GM12878 (cell line): ENCODE results near the gene THRA. TPM values are rescaled to one million over a fixed set of nuclear protein-coding genes. Genes with fewer than 3 reads are reported as not detected.

ENCODE experiments used
- BMI1 ChIP-seq: fragments of 450-650 bp; IDR thresholded peaks from 2 replicates; pipeline ENCODE4 v1.6.1; 2016; ENCODE audit warnings: mild to moderate bottlenecking, moderate library complexity, borderline replicate concordance
- BRCA1 ChIP-seq: IDR thresholded peaks from 2 replicates; pipeline ENCODE4 v1.6.1; 2011; ENCODE audit warnings: low read depth, low read length, improper control_type of control experiment
- E4F1 ChIP-seq: fragments of 450-650 bp; IDR thresholded peaks from 2 replicates; pipeline ENCODE4 v1.6.1; 2018; ENCODE audit warnings: borderline replicate concordance, mild to moderate bottlenecking; ENCODE audit not compliant: partially characterized antibody
- ELK1 ChIP-seq: IDR thresholded peaks from 2 replicates; pipeline ENCODE4 v1.6.1; 2012; ENCODE audit warnings: low read depth, low read length, improper control_type of control experiment
- GABPA ChIP-seq: IDR thresholded peaks from 2 replicates; pipeline ENCODE4 v1.6.1; 2014; ENCODE audit warnings: antibody characterized with exemption, low read depth, mild to moderate bottlenecking, inconsistent platforms
- HDAC2 ChIP-seq: fragments of 200-600 bp; sonication (generic); IDR thresholded peaks from 2 replicates; pipeline ENCODE4 v1.6.1; 2017
- IRF3 ChIP-seq: fragments of 450-650 bp; IDR thresholded peaks from 2 replicates; pipeline ENCODE4 v1.6.1; 2014; ENCODE audit warnings: mild to moderate bottlenecking
- IRF4 ChIP-seq: IDR thresholded peaks from 2 replicates; pipeline ENCODE4 v1.6.1; 2011; ENCODE audit warnings: low read depth, low read length
- KDM1A ChIP-seq: fragments of 200-600 bp; sonication (generic); IDR thresholded peaks from 2 replicates; pipeline ENCODE4 v1.6.1; 2016; ENCODE audit warnings: borderline replicate concordance
- MXI1 ChIP-seq: fragments of 150-350 bp; IDR thresholded peaks from 2 replicates; pipeline ENCODE4 v1.6.1; 2011; ENCODE audit warnings: low read depth, mild to moderate bottlenecking, inconsistent platforms, low read length, improper control_type of control experiment
- MYB ChIP-seq: fragments of 150-350 bp; IDR thresholded peaks from 2 replicates; pipeline ENCODE4 v1.6.1; 2014; ENCODE audit warnings: mild to moderate bottlenecking, low read depth, low read length, borderline replicate concordance
- NR2C2 ChIP-seq: IDR thresholded peaks from 2 replicates; pipeline ENCODE4 v1.6.1; 2011; ENCODE audit warnings: borderline replicate concordance, low read depth; ENCODE audit not compliant: control insufficient read depth, insufficient read length
- POU2F2 ChIP-seq: IDR thresholded peaks from 3 replicates; pipeline ENCODE4 v1.6.1; 2011; ENCODE audit warnings: low read depth, mild to moderate bottlenecking, low read length, borderline replicate concordance
- RAD21 ChIP-seq: IDR thresholded peaks from 2 replicates; pipeline ENCODE4 v1.6.1; 2011; ENCODE audit warnings: mild to moderate bottlenecking, low read depth, low read length, moderate library complexity; ENCODE audit not compliant: insufficient read depth
- REST ChIP-seq: IDR thresholded peaks from 2 replicates; pipeline ENCODE4 v1.6.1; 2012; ENCODE audit warnings: mild to moderate bottlenecking, low read depth, low read length
- RUNX3 ChIP-seq: IDR thresholded peaks from 2 replicates; pipeline ENCODE4 v1.6.1; 2012; ENCODE audit warnings: low read length, inconsistent platforms
- SMAD5 ChIP-seq: IDR thresholded peaks from 2 replicates; pipeline ENCODE4 v1.6.1; 2016; ENCODE audit warnings: antibody characterized with exemption, low read depth
- SPI1 ChIP-seq: IDR thresholded peaks from 2 replicates; pipeline ENCODE4 v1.6.1; 2011; ENCODE audit warnings: low read depth, mild to moderate bottlenecking, low read length, moderate library complexity, borderline replicate concordance; ENCODE audit not compliant: insufficient read depth
- TARDBP ChIP-seq: IDR thresholded peaks from 2 replicates; pipeline ENCODE4 v1.6.1; 2016; ENCODE audit warnings: borderline replicate concordance
- TBL1XR1 ChIP-seq: IDR thresholded peaks from 2 replicates; pipeline ENCODE4 v1.6.1; 2012; ENCODE audit warnings: low read depth, low read length, improper control_type of control experiment
- YBX1 ChIP-seq: fragments of 450-650 bp; IDR thresholded peaks from 2 replicates; pipeline ENCODE4 v1.6.1; 2016; ENCODE audit warnings: antibody characterized with exemption
- ZBED1 ChIP-seq: IDR thresholded peaks from 2 replicates; pipeline ENCODE4 v1.6.1; 2016; ENCODE audit warnings: borderline replicate concordance
- ZSCAN29 ChIP-seq: fragments of 450-650 bp; IDR thresholded peaks from 2 replicates; pipeline ENCODE4 v1.6.1; 2017; ENCODE audit warnings: mild to moderate bottlenecking, moderate library complexity
- polyA plus RNA-seq, 11 experiments: library from polyadenylated mRNA; depleted of rRNA in 4 of 11; unstranded in 6 of 11; stranded (reverse) in 5 of 11; fragments of >200 nt; fragmentation: Nextera tagmentation in 4 of 11; fragmentation: Illumina TruSeq in 1 of 11; extraction: Ambion mirVana in 4 of 11; extraction: Trizol in 1 of 11; gene quantifications; 1 replicate in 1 of 11; 2 replicates in 10 of 11; pipeline versions ENCODE4 v1.2.1 to v1.2.3, GENCODE V29; 2011 to 2016; ENCODE audit warnings: inconsistent platforms in 2 of 11, missing spikeins in 2 of 11, low read depth in 1 of 11
- total RNA-seq, 4 experiments: library from RNA; depleted of rRNA in 3 of 4; stranded (reverse); fragments of >200 nt in 3 of 4; fragmentation: Illumina TruSeq in 1 of 4; extraction: Trizol in 1 of 4; gene quantifications; 2 replicates each; pipeline versions ENCODE4 v1.2.1 to v1.2.3, GENCODE V29; 2013 to 2021

Gene THRA
- total and polyA plus RNA-seq, 10 of the 15 experiments (the other 5 are each of a cell fraction or from before 2014, with no cell fraction given): 0.03 to 2.0 (median 0.64) TPM

GRCh38 chr17:40095944-40096791 lies 33.4 kb downstream of the THRA start (continued):
- TF ChIP-seq BMI1 (no peak), MXI1 (peak; percentile 84), ELK1 (no peak), REST (no peak), BRCA1 (no peak), IRF4 (peak; percentile 72; the same call in 1 of the 2 replicates), TBL1XR1 (no peak; the same call in 1 of the 2 replicates), SMAD5 (no peak), GABPA (no peak), MYB (no peak), E4F1 (no peak), RUNX3 (peak; percentile 77), TARDBP (no peak), IRF3 (no peak), SPI1 (no peak), ZSCAN29 (no peak), POU2F2 (no peak), KDM1A (no peak), YBX1 (no peak), ZBED1 (no peak; the same call in 1 of the 2 replicates), NR2C2 (no peak), RAD21 (no peak), HDAC2 (no peak)
